Epithelial cell of prostate (primary cell): ENCODE results near the gene ACSS2.
"Not testable (repeated sequence)": the region's sequence is repeated elsewhere in the genome, so short reads cannot be mapped to it uniquely, and the experiment has no call there.

ENCODE experiments used
- DNase-seq: peaks from one replicate; pipeline ENCODE4 v3.0.0-alpha.2; 2011; ENCODE audit warnings: low read depth, low spot score
- H3K27ac ChIP-seq: fragments of 450-650 bp; 2 replicates; pipeline ENCODE4 v1.5.1; 2017; ENCODE audit warnings: mild to moderate bottlenecking

The ACSS2 gene

DNA sequence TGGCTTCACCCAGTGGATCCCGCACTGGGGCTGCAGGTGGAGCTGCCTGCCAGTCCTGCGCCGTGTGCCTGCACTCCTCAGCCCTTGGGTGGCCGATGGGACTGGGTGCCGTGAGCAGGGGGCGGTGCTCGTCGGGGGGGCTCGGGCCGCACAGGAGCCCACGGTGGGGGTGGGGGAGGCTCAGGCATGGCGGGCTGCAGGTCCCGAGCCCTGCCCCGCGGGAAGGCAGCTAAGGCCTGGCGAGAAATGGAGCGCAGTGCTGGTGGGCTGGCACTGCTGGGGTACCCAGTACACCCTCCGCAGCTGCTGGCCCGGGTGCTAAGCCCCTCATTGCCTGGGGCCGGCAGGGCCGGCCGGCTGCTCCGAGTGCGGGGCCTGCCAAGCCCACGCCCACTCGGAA lies 22.3 kb downstream of the ACSS2 start:
- DNase-seq, H3K27ac ChIP-seq: not testable (repeated sequence)

DNA sequence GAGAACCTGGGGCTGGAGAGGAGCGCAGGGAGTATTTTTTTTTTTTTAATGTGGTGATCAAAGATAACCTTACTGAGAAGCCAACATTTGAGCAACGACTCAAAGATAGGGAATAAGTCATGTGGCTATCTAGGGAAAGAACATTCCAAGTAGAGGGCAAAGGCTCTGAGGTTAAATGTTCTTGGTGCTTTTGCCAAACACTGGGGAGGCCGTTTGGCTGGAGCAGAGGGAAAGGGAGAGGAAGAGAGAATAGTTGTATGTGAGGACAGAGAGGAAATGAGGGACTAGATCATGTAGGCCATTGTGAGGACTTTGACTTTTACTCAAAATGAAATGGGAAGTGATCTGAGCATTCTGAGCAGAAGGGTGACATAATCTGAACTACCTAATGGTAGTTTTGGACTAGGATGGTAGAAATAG lies 27.8 kb downstream of the ACSS2 start:
- no peak for DNase-seq
- no peak overlapping the region for H3K27ac ChIP-seq

DNA sequence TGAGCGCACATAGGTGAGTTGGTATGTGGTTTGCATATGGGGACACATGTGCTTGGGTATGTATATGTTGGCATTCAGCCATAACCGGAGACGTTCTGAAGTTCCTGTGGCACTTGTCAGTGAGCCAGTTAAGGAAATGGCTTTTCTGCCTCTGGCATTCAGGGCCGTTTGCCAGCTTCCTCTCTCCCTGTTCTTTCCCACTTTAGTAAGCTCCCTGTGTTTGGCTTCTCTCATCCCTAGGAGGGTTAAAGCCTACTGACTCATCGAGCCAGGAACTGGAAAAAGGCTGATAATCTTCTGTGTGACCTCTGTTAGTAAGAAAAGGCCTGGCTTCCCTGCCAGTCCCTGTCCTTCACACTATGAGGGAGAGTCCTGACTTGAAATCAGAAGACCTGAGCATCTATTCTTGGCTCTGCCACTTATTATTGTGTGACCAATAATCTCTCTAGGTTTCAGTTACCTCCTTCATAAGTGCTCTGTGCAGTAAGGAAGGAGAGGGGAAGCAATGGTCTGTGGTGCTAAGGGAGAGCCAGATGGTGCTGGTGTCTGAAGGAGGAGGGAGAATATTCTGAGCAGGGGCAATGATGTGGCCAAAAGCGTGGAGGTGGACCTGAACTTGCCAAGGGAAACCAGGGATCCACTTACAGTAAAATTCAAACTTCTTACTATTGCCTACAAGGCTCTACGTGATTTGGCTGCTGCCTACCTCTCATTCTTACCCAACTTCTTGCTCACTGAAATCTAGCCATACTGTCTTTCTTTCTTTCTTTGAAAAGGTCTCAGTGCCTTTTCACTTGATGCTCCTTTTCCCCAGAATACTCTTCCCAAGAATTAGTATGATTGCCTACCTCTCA lies 31.4 kb downstream of the ACSS2 start:
- peak overlapping the region; percentile 53 for H3K27ac ChIP-seq
- DNase-seq = peak; percentile 50

DNA sequence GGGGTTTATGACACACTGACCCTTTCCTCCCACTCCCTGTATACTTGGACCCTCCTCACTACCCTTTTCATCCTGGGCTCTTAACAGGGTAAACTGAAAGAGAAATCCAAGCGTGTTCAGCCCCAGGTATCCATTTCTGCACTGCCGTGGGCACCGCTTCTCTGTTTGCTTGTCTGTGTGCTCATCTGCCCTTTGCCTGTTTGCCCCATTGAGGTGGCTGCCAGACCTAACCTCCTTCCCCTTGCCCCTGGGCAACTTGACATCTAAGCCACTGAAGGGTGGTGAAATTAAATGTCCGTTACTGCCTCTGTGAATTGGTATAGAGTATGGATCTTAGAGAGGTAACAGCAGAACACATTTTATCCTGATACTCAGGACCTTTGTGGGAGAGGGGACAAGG lies 38.7 kb downstream of the ACSS2 start:
- DNase-seq = no peak
- no peak overlapping the region for H3K27ac ChIP-seq

DNA sequence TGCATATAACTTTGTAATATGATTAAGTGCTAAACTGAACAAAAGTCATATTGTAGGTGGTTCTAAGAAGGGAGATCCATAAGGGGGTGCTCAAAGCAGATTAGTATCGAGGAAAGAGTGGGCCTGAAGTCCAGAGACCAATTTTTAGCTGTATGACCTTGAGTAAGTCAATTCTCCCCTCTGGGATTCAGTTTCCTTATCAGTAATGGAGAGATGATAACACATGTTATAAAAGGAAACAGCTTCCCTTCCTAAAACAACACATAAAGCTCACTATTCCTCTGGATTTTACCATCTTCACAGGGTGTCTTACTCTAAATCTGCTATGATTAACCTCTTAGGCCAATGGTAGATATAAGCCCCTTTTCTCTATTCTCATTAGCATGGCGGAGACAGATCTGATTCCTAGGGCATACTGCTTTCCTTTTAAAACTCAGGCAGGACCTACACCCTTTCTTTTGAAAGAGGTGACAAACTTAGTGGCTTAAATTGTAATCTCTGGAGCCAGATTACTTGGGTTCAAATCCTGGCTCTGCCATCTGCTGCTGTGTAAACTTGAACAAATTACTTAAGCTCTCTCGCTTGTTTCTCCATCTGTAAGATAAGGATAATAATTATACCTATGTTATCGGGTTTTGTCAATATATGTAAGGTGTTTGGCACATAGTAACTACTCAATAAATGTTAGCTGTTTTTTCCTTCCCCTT lies 39.5 kb downstream of the ACSS2 start:
- no peak overlapping the region for H3K27ac ChIP-seq
- no peak for DNase-seq

DNA sequence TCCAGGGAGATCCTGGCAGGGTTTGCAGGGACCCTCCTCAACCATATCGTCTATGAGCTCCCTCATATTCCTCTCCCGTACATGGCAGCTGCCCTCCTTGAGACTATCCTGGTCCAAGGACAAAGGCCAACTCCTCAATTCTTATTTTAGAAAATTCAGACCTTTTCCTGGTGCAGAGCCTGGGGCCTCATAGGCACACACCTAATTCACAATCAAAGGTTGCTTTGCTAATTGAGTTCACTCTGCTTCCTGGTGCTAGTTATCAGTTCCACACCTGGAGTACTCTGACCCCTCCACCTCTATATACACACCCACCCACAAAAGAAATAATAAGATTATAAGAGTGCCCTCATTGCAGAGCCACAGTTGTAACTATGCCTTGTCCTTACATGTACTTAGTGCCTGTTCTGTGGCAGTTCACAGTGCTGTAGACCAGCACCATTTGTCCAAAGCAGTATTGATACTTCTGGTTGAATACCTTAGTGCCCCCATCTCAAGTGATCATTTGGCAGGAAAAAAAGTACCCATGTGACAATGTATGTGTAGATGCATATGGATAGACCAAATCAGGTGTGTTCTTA lies 40.5 kb downstream of the ACSS2 start:
- no peak overlapping the region for H3K27ac ChIP-seq
- no peak for DNase-seq

DNA sequence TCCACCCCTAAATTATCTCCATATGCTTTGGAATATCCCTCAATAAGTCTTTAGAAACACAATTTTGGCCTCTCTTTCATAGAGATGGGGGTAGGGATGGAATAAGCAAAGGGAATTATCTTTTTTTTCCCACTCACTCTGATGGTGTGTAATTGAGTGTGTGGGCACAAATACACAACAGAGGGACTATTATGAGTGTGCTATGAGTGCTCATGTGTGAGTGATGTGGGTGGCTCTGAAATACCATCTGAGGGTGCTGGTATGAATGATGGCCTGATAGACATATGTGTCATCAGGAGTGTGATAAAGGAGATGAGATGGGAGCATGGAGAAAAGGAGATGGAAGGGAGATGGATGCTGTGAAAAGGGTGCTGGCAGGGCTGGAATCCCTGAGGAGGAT lies 43.6 kb downstream of the ACSS2 start:
- H3K27ac ChIP-seq = no peak overlapping the region
- DNase-seq = no peak

DNA sequence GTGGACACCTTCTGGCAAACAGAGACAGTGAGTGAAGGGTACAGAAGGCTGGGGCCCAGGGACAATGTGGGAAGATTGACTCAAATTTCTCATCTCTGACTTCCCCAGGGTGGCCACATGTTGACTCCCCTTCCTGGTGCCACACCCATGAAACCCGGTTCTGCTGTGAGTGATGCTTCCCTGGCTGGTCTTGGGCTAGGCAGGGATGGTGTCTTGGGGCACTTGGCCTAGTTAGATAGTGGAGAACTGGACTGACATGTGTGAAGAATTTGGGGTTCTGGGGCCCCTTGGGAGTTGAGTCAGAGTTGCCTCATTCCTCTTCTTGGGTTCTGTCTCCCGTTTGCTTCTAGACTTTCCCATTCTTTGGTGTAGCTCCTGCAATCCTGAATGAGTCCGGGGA lies 45.0 kb downstream of the ACSS2 start:
- H3K27ac ChIP-seq = no peak overlapping the region
- DNase-seq = no peak

DNA sequence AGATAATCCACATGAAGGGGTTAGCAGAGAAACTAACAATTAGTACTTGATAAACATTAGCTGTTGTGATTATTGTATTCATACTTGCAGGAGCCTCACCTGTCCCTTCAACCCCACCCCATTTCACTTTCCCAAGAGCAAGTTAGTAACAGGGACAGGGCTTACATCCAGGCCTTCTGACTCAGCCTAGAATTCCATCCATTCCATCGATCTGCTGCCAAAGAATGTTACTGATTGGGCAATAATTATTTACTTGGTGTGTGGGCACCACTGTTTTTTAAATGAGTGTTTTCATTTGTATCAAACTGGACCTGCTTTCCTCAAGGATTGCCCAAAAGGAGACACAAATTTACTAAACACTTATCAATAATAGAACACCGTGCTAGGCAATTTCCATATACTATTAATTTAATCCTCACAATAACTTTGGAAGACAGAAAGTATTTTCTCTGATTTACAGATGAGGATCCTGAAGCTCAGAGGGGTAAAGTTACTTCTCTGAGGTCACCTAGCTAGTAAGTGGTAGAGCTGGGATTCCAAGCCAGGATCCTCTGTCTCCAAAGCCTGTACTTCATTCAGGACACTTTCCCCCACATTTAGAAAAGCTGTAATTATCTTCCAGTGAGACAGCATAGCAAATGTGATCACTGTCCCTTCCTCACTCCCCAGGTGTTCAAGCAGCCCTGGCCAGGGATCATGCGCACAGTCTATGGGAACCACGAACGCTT lies 46.4 kb downstream of the ACSS2 start:
- peak; percentile 61 for DNase-seq
- H3K27ac ChIP-seq = peak overlapping the region; percentile 31

DNA sequence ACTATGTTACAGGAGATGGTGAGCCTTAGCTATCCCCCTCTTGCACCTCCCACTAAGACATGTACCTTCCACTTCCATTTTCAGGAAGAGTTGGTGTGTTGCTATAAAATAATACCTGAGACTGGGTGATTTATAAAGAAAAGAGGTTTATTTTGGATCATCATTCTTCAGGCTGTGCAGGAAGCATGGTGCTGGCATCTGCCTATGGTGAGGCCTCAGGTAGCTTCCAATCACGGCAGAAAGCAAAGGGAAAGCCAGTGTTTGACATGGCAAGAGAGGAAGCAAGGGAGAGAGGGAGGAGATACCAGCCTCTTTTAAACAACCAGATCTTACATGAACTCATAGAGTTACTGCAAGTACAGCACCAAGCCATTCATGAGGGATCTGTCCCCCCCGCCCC lies 47.0 kb downstream of the ACSS2 start:
- no peak for DNase-seq
- peak overlapping the region; percentile 31 for H3K27ac ChIP-seq

DNA sequence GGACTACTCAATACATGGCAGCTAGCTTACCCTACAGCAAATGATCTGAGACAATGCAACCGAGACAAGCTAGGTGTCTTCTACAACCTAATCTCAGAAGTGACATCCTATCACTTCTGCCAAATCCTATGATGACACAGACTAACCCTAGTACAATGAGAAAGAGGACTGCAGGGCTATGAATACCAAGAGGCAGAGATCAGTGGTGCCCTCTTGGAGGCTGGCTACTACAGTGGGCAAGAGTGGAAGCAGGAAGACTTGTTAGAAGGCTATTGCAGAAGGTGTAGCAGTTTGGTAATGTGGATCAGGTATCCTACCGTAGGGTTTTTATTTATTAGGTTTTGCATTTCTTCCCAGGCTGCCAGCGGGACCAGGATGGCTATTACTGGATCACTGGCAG lies 48.9 kb downstream of the ACSS2 start:
- no peak for DNase-seq
- H3K27ac ChIP-seq = no peak overlapping the region

DNA sequence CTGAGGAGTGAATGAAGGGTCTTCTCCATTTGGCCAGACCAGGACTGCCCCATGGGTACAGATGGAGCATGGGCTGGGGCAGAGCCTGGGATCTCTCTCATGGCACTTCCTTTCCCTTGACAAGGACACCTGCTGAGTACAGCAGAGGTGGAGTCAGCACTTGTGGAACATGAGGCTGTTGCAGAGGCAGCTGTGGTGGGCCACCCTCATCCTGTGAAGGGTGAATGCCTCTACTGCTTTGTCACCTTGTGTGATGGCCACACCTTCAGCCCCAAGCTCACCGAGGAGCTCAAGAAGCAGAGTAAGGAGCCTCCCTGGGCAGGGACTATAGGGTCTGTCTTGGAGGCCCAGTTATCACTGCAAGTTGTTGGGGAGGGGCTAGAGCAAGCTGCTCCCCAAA lies 49.6 kb downstream of the ACSS2 start:
- DNase-seq = no peak
- H3K27ac ChIP-seq = no peak overlapping the region

DNA sequence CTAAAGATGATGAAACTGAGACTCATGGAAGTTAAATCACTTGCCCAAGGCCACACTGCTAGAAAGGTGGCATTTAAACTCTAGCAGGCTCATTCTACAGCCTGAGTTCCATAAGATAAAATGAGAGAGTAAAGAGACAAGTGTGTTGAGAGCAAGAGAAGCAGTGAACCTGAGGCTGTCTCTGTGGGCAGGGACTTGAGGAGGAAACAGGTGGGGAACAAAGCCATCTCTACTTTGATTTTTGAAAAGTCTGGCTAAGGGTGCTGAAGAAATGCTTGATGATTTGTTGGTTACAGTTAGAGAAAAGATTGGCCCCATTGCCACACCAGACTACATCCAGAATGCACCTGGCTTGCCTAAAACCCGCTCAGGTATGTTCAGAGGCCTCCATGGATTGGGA lies 50.2 kb downstream of the ACSS2 start:
- no peak for DNase-seq
- H3K27ac ChIP-seq = no peak overlapping the region

DNA sequence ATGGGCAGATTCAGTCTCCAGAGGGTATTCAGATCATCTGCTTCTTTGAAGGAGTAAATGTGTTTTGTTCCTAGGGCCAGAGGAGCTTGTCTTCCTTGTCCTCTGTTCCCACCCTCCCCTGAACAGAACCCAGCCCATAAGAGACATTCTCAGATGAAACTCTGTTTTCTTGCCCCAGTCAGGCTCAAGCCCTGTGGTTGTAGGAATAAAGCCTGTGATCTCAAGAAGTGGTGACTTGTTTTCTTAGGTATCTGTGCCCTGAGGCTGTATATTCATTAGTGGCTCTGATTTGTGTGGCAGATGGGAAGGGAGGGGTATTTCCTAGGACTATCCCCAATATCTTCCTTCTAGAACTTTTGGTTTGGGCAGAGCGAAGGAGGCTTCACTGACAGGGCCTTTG lies 51.3 kb downstream of the ACSS2 start:
- DNase-seq = no peak
- H3K27ac ChIP-seq = peak overlapping the region; percentile 28

DNA sequence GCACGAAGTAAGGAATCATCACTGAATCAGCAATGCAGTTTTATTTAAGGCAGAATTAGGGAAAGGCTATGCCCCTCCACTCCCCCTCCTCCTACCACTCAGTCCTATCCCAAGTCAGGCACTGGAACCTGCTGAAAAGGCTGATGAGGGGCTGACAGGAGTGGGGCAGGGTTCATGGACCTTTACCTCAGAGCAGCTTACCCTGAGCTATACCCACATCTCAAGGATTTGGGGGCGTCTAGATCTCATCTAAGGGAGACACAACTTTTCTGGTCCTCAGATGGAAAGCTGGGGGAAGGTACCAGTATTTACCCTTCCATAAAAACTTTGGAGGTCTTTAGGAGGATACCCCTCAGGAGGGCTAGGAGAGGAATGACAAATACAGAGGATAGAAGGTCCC lies 52.0 kb downstream of the ACSS2 start:
- DNase-seq = no peak
- H3K27ac ChIP-seq = no peak overlapping the region

DNA sequence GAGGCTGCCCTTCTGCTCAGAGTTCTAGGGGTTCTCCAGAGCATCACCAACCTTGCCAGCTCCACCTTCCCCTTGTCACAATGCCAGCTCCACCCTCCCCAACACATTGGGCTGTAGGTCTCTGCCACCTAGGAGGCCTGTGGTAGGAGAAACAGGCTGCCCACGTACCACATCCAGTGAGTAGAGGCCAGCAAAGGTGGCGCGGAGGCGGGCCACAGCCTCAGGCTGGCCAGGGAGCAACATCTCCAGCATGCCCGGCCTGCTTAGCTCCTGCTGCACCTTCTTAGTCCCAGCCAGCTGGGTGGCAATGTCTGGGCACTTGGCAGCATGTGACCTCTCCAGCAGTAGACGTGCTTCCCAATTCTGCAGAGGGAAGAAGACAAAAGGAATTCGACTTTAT lies 55.4 kb downstream of the ACSS2 start:
- no peak overlapping the region for H3K27ac ChIP-seq
- no peak for DNase-seq

DNA sequence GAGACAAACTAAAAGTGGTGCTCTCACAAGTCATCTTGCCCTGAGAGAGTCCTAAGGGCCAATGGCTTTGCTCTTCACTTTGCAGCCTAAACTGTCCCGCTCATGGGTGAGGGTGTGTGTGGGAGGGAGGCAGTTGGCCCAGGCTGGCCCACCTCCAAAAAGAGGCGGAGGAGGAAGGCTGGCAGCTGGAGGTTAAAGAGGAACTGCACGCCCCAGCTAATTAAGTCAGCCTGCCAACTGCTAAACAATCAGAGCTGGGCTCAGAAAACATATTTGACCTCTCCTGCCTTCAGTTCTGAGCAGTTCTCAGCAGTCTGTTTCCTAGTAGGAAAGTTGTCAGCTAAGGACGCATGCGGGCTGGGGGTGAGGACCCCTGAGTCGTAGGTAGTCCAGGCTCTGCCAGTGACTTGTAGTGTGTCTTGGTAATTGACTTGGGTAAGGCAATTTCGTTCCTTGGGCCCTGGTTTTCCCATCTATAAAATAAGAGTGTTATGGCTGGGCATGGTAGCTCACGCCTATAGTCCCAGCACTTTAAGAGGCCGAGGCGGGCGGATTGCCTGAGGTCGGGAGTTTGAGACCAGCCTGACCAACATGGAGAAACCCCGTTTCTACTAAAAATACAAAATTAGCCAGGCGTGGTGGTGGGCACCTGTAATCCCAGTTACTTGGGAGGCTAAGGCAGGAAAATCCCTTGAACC lies 62.2 kb downstream of the ACSS2 start:
- DNase-seq = no peak
- no peak overlapping the region for H3K27ac ChIP-seq

DNA sequence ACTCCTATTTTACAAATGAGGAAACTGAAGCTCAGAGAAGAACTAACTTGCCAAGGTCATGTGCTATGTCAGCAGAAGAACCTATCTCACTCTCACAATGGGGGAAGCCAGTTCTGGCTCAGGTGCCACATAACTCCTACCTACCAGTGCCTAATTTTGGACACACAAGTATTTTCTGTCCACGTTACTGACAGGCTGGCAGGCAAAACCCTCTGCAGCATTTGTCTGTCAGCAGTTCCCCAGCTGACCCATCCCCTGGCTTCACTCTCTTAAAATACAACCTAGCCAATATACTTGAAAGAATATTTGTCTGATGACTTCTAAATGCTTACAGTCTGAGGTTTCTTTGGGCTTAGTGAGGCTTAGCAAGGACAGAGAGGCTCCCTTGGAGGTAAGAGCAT lies 63.7 kb downstream of the ACSS2 start:
- DNase-seq = no peak
- no peak overlapping the region for H3K27ac ChIP-seq

DNA sequence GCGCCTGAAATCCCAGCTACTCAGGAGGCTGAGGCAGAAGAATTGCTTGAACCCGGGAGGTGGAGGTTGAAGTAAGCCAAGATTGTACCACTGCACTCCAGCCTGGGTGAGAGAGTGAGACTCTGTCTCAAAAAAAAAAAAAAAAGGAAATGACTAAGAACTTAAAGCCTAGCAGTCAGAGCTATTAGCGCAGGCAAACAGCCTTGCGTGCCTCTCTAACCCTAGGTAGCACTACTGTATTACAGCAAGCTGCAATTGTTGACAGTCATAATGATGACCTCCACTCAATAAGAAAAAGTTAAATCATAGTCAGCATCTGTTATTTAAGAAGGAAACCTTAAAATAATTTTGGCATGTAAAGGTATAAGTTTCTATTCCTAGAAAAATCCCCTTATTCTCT lies 64.8 kb downstream of the ACSS2 start:
- DNase-seq = no peak

DNA sequence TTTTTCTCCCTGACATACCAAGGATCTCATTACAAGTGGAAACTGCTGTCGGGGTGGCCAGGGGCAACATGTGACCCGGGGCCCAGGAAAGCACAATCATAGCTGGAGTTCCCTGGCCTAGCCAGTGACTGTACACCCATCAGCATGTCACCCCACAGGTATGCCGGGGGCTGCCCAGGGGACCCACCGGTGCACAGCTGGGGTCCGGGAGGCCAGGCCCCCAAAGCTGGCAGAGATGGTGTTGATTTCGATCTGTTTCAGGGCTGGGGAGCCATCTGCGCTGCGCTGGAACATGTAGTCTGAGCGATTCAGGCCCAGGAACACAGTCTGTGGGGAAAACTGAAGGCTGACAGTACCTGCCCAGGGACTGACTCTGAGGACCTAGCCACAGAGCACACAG lies 65.9 kb downstream of the ACSS2 start:
- no peak overlapping the region for H3K27ac ChIP-seq
- no peak for DNase-seq

More for the DNA sequence above, 64.8 kb downstream of the ACSS2 start:
- no peak overlapping the region for H3K27ac ChIP-seq
